ENCODE results near the gene PTCRA. TPM values are rescaled to one million over a fixed set of nuclear protein-coding genes. Genes with fewer than 3 reads are reported as not detected.
"Not testable (repeated sequence)": the region's sequence is repeated elsewhere in the genome, so short reads cannot be mapped to it uniquely, and the experiment has no call there.

The PTCRA gene
- total and polyA plus RNA-seq, 9 donors = 0.16 to 0.27 (median 0.25) TPM; not detected in 6

GRCh38 chr6:42902429-42903263, 13.2 kb upstream of the PTCRA start:
- H3K27ac ChIP-seq (ENCODE audit: low read length) = not testable (repeated sequence)

DNA sequence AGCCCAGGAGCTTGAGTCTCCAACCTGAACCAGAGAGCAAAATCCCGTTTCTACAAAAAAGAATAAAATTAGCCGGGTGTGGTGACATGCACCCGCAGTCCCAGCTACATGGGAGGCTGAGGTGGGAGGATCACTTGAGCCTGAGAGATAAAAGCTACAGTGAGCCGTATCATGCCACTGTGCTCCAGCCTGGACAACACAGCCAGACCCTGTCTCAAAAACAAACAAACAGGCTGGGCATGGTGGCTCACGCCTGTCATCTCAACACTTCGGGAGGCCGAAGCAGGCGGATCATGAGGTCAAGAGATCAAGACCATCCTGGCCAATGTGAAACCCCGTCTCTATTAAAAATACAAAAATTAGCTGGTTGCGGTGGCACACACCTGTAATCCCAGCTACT, 11.4 kb upstream of the PTCRA start:
- 94% methylated on average over 8 of the region's 10 CpGs for WGBS (ENCODE audit: insufficient coverage)
- Histone ChIP-seq H3K4me1 (ENCODE audit: control insufficient read depth, insufficient read depth, low read length) (peaks cover 6% of the 10 kb centered on the region), H3K27me3 (ENCODE audit: control insufficient read depth, insufficient read depth, low read length) (no peaks in the 10 kb centered on the region), H3K9me3 (replicated peaks; ENCODE audit: control insufficient read depth, low read depth, low read length) (no peaks in the 10 kb centered on the region), H3K36me3 (ENCODE audit: control insufficient read depth, insufficient read depth, low read length) (no peaks in the 10 kb centered on the region), H3K27ac (ENCODE audit: low read length) (no peak overlapping the region), H3K4me3 (ENCODE audit: low read length) (no peak overlapping the region)
- DNase-seq = no peak

More at GRCh38 chr6:42902429-42903263, 13.2 kb upstream of the PTCRA start:
- not testable (repeated sequence) for H3K4me1 ChIP-seq (ENCODE audit: control insufficient read depth, insufficient read depth, low read length); H3K36me3 ChIP-seq (ENCODE audit: control insufficient read depth, insufficient read depth, low read length); DNase-seq; H3K9me3 ChIP-seq (replicated peaks; ENCODE audit: control insufficient read depth, low read depth, low read length); H3K4me3 ChIP-seq (ENCODE audit: low read length); H3K27me3 ChIP-seq (ENCODE audit: control insufficient read depth, insufficient read depth, low read length)
- WGBS (ENCODE audit: insufficient coverage) = 77% methylated on average over 10 of the region's 22 CpGs

GRCh38 chr6:42907336-42907735, 8.5 kb upstream of the PTCRA start:
- no peak for DNase-seq
- no peak overlapping the region for H3K4me3 ChIP-seq (ENCODE audit: low read length)
- WGBS (ENCODE audit: insufficient coverage) = 49% methylated on average over 5 of the region's 5 CpGs
- peaks cover 1% of the 10 kb centered on the region for H3K27me3 ChIP-seq (ENCODE audit: control insufficient read depth, insufficient read depth, low read length)
- no peaks in the 10 kb centered on the region for H3K36me3 ChIP-seq (ENCODE audit: control insufficient read depth, insufficient read depth, low read length)
- no peaks in the 10 kb centered on the region for H3K9me3 ChIP-seq (replicated peaks; ENCODE audit: control insufficient read depth, low read depth, low read length)
- peaks cover 5% of the 10 kb centered on the region for H3K4me1 ChIP-seq (ENCODE audit: control insufficient read depth, insufficient read depth, low read length)
- no peak overlapping the region for H3K27ac ChIP-seq (ENCODE audit: low read length)

GRCh38 chr6:42909835-42910234, 6.0 kb upstream of the PTCRA start:
- Histone ChIP-seq H3K36me3 (ENCODE audit: control insufficient read depth, insufficient read depth, low read length) (no peaks in the 10 kb centered on the region), H3K27me3 (ENCODE audit: control insufficient read depth, insufficient read depth, low read length) (peaks cover 2% of the 10 kb centered on the region), H3K4me3 (ENCODE audit: low read length) (no peak overlapping the region), H3K9me3 (replicated peaks; ENCODE audit: control insufficient read depth, low read depth, low read length) (no peaks in the 10 kb centered on the region), H3K27ac (ENCODE audit: low read length) (no peak overlapping the region), H3K4me1 (ENCODE audit: control insufficient read depth, insufficient read depth, low read length) (peaks cover 5% of the 10 kb centered on the region)
- no peak for DNase-seq
- WGBS (ENCODE audit: insufficient coverage) = 75% methylated on average over 1 of the region's 10 CpGs

DNA sequence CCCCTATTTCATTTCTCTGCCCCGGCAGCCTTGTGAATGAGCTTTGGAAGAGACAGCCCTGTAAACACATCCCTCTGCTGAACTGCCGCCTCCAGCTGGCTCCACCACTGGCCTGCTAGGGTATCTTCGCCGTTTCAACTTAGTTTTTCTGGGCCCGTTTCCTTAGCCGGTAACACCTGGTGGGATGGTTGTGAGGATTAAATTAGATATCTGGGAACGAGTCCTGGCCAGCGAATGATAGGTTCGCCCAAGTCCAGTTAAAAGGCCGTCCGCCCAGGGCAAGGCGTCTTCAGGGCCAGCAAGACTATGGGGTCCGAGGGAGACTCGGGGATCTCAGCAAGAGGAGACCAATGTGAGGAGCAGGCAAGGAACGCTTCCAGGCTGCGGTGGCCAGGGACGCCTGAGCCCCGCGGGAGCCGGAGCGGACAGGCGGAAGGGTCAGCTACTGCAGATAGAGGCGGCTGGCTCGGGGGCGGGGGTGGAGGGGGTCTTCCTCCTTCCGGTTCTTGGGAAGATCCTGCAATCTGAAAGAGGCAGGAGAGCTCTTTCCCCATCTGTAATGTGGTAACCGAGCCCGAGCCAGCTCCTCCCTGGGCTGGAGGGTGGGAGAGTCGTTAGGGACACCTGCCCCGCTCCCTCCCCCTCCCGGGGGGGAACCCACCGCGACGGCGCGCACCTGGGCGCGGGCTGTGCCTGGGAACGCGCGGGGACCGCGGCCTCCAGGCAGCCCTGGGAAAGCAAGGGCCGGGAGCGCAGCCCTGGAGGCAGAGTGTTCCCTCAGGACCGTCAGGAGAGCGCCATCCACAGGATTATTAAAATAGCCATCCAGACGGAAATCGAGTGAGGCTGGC, 4.5 kb upstream of the PTCRA start:
- 6% methylated on average over 31 of the region's 49 CpGs for WGBS (ENCODE audit: insufficient coverage)
- Histone ChIP-seq H3K36me3 (ENCODE audit: control insufficient read depth, insufficient read depth, low read length) (no peaks in the 10 kb centered on the region), H3K4me1 (ENCODE audit: control insufficient read depth, insufficient read depth, low read length) (peaks cover 5% of the 10 kb centered on the region), H3K9me3 (replicated peaks; ENCODE audit: control insufficient read depth, low read depth, low read length) (no peaks in the 10 kb centered on the region), H3K4me3 (ENCODE audit: low read length) (peak overlapping the region; percentile 18), H3K27ac (ENCODE audit: low read length) (no peak overlapping the region), H3K27me3 (ENCODE audit: control insufficient read depth, insufficient read depth, low read length) (peaks cover 2% of the 10 kb centered on the region)
- no peak for DNase-seq

DNA sequence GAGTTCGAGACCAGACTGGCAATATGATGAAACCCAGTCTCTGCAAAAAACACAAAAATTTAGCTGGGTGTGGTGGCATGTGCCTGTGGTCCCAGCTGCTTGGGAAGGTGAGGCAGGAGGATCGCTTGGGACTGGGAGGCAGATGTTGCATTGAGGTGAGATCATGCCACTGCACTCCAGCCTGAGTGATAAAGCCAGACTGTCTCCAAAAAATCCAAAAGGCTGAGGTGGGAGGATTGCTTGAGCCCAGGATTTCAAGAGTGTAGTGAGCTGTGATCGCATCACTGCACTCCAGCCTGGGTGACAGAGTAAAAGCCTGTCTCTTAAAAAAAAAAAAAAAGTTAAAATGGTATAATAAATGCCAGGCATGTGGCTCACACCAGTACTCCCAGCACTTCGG, 1.3 kb upstream of the PTCRA start:
- peaks cover 5% of the 10 kb centered on the region for H3K4me1 ChIP-seq (ENCODE audit: control insufficient read depth, insufficient read depth, low read length)
- DNase-seq = no peak
- H3K9me3 ChIP-seq (replicated peaks; ENCODE audit: control insufficient read depth, low read depth, low read length) = no peaks in the 10 kb centered on the region
- 57% methylated on average over 4 of the region's 4 CpGs for WGBS (ENCODE audit: insufficient coverage)
- H3K4me3 ChIP-seq (ENCODE audit: low read length) = no peak overlapping the region
- H3K27me3 ChIP-seq (ENCODE audit: control insufficient read depth, insufficient read depth, low read length) = peaks cover 2% of the 10 kb centered on the region
- H3K27ac ChIP-seq (ENCODE audit: low read length) = no peak overlapping the region
- no peaks in the 10 kb centered on the region for H3K36me3 ChIP-seq (ENCODE audit: control insufficient read depth, insufficient read depth, low read length)

GRCh38 chr6:42916288-42916687, 435 bp downstream of the PTCRA start:
- Histone ChIP-seq H3K27me3 (ENCODE audit: control insufficient read depth, insufficient read depth, low read length) (peaks cover 2% of the 10 kb centered on the region), H3K9me3 (replicated peaks; ENCODE audit: control insufficient read depth, low read depth, low read length) (no peaks in the 10 kb centered on the region), H3K4me3 (ENCODE audit: low read length) (no peak overlapping the region), H3K36me3 (ENCODE audit: control insufficient read depth, insufficient read depth, low read length) (no peaks in the 10 kb centered on the region), H3K4me1 (ENCODE audit: control insufficient read depth, insufficient read depth, low read length) (peaks cover 5% of the 10 kb centered on the region), H3K27ac (ENCODE audit: low read length) (no peak overlapping the region)
- WGBS (ENCODE audit: insufficient coverage) = 100% methylated on average over 1 of the region's 1 CpG
- no peak for DNase-seq

DNA sequence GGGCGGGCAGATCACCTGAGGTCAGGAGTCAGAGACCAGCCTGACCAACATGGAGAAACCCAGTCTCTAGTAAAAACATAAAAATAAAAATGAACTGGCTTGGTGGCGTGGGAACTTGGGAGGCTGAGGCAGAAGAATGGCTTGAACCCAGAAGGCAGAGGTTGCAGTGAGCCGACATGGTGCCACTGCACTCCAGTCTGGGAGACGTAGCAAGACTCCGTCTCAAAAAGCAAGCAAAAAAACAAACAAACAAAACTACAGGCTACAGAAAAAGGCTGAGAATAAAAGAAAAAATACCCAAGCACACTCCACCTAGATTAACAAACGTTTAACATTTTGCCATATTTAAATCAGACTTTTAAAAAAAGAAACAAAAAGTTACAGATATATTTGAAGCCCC, 5.9 kb downstream of the PTCRA start:
- Histone ChIP-seq H3K27me3 (ENCODE audit: control insufficient read depth, insufficient read depth, low read length) (peaks cover 6% of the 10 kb centered on the region), H3K27ac (ENCODE audit: low read length) (no peak overlapping the region), H3K36me3 (ENCODE audit: control insufficient read depth, insufficient read depth, low read length) (no peaks in the 10 kb centered on the region), H3K4me3 (ENCODE audit: low read length) (no peak overlapping the region), H3K4me1 (ENCODE audit: control insufficient read depth, insufficient read depth, low read length) (no peaks in the 10 kb centered on the region), H3K9me3 (replicated peaks; ENCODE audit: control insufficient read depth, low read depth, low read length) (no peaks in the 10 kb centered on the region)
- 100% methylated on average over 1 of the region's 6 CpGs for WGBS (ENCODE audit: insufficient coverage)
- DNase-seq = no peak

GRCh38 chr6:42923666-42924065, 7.8 kb downstream of the PTCRA start:
- DNase-seq = no peak
- Histone ChIP-seq H3K4me3 (ENCODE audit: low read length) (no peak overlapping the region), H3K27me3 (ENCODE audit: control insufficient read depth, insufficient read depth, low read length) (peaks cover 6% of the 10 kb centered on the region), H3K27ac (ENCODE audit: low read length) (no peak overlapping the region), H3K4me1 (ENCODE audit: control insufficient read depth, insufficient read depth, low read length) (peaks cover 6% of the 10 kb centered on the region), H3K36me3 (ENCODE audit: control insufficient read depth, insufficient read depth, low read length) (no peaks in the 10 kb centered on the region), H3K9me3 (replicated peaks; ENCODE audit: control insufficient read depth, low read depth, low read length) (no peaks in the 10 kb centered on the region)
- 54% methylated on average over 2 of the region's 2 CpGs for WGBS (ENCODE audit: insufficient coverage)

GRCh38 chr6:42925248-42925857, 9.5 kb downstream of the PTCRA start:
- Histone ChIP-seq H3K36me3 (ENCODE audit: control insufficient read depth, insufficient read depth, low read length) (no peaks in the 10 kb centered on the region), H3K4me3 (ENCODE audit: low read length) (no peak overlapping the region), H3K27me3 (ENCODE audit: control insufficient read depth, insufficient read depth, low read length) (peaks cover 6% of the 10 kb centered on the region), H3K27ac (ENCODE audit: low read length) (no peak overlapping the region), H3K9me3 (replicated peaks; ENCODE audit: control insufficient read depth, low read depth, low read length) (no peaks in the 10 kb centered on the region), H3K4me1 (ENCODE audit: control insufficient read depth, insufficient read depth, low read length) (peaks cover 9% of the 10 kb centered on the region)
- DNase-seq = no peak
- WGBS (ENCODE audit: insufficient coverage) = 8% methylated on average over 8 of the region's 23 CpGs

Measured in muscle of leg (tissue), 11 donors.